Transverse colon (tissue), 4 donors: ENCODE data around the gene ENPP1. TPM values are rescaled to one million over a fixed set of nuclear protein-coding genes. Genes with fewer than 3 reads are reported as not detected.
"Not testable (repeated sequence)": the region's sequence is repeated elsewhere in the genome, so short reads cannot be mapped to it uniquely, and the experiment has no call there.

Source experiments
- DNase-seq: peaks from one replicate; pipeline ENCODE4 v3.0.0-alpha.2; 2019
- H3K27ac ChIP-seq, 4 donors: fragments of 200-600 bp; sonication (generic); 2 replicates each; pipeline ENCODE4 v1.5.1; 2016 to 2018; ENCODE audit warnings: inconsistent platforms in 4 of 4
- H3K27me3 ChIP-seq: fragments of 200-600 bp; sonication (generic); 2 replicates; pipeline ENCODE4 v1.5.1; 2017; ENCODE audit warnings: inconsistent platforms
- H3K36me3 ChIP-seq, 4 donors: fragments of 200-600 bp; sonication (generic); 2 replicates each; pipeline ENCODE4 v1.5.1; 2017 to 2019; ENCODE audit warnings: inconsistent platforms in 4 of 4
- H3K4me1 ChIP-seq, 4 donors: fragments of 200-600 bp; sonication (generic); 2 replicates each; pipeline ENCODE4 v1.5.1; 2017 to 2020; ENCODE audit warnings: inconsistent platforms in 4 of 4
- H3K4me3 ChIP-seq, 4 donors: fragments of 200-600 bp; sonication (generic); 1 replicate in 1 of 4; 2 replicates in 3 of 4; pipeline versions ENCODE4 v1.5.1 to v1.6.1; 2017 to 2019; ENCODE audit warnings: inconsistent platforms in 4 of 4
- H3K9me3 ChIP-seq, 2 donors: fragments of 200-600 bp; sonication (generic); 2 replicates each; pipeline ENCODE4 v1.5.1; 2017 to 2019; ENCODE audit warnings: inconsistent platforms in 2 of 2
- CTCF ChIP-seq, 5 experiments: fragments of 200-600 bp in 3 of 5; fragments of 450-650 bp in 2 of 5; sonication (generic) in 3 of 5; IDR thresholded peaks; 1 replicate in 2 of 5; 2 replicates in 3 of 5; pipeline ENCODE4 v1.5.1; 2016 to 2017; ENCODE audit warnings: antibody characterized with exemption in 5 of 5, inconsistent platforms in 3 of 5, mild to moderate bottlenecking in 2 of 5, moderate library complexity in 1 of 5
- EP300 ChIP-seq: sonication (generic); formaldehyde crosslinking; IDR thresholded peaks from one replicate; pipeline ENCODE4 v1.6.1; 2017; ENCODE audit warnings: antibody characterized with exemption, low read depth
- POLR2A ChIP-seq: fragments of 450-650 bp; IDR thresholded peaks from one replicate; pipeline ENCODE4 v1.6.1; 2016; ENCODE audit warnings: antibody characterized with exemption, mild to moderate bottlenecking, moderate library complexity
- POLR2AphosphoS5 ChIP-seq, 3 donors: sonication (generic); formaldehyde crosslinking; IDR thresholded peaks; one replicate each; pipeline ENCODE4 v1.6.1; 2016; ENCODE audit warnings: antibody characterized with exemption in 3 of 3
- WGBS, 2 donors: methylation state at CpG; one replicate each; pipeline ENCODE4 v1.1.5; 2018; ENCODE audit warnings: low coverage in 1 of 2; 5-methylcytosine and 5-hydroxymethylcytosine counted together
- in situ Hi-C, 4 donors: fragments of 200-750 bp; cut with MboI; loops; one replicate each; pipeline versions ENCODE4 v1.15.0 to v1.15.1; 2017; ENCODE audit warnings: low sequenced_read_pairs in 3 of 4, low pct_ligation_motif_present in 1 of 4, low pct_unique_long_range_greater_than_20kb in 1 of 4
- intact Hi-C: fragments of 100-400 bp; cut with DNase I; formaldehyde crosslinking; loops from one replicate; pipeline ENCODE4 v1.15.1; 2023; ENCODE audit warnings: low total_unique reads
- total RNA-seq, 4 donors: library from RNA; depleted of rRNA; stranded (reverse); fragments of >200 nt; gene quantifications; one replicate each; pipeline ENCODE4 v1.1.0, GENCODE V29; 2016

Gene ENPP1
- total RNA-seq, 4 donors from 2014 or later, result 3.4 to 24.0 (median 22.8) TPM

GRCh38 chr6:131914234-131914633 is 106.4 kb downstream of the ENPP1 start:
- no peak overlapping the region for H3K27ac ChIP-seq
- H3K36me3 ChIP-seq, result no peaks in the 10 kb centered on the region
- no peaks in the 10 kb centered on the region for H3K9me3 ChIP-seq
- no peak overlapping the region for H3K4me3 ChIP-seq
- H3K4me1 ChIP-seq, result peaks cover 0 to 26% (median 4%) of the 10 kb centered on the region in 4 donors
- 40 to 60% methylated on average over 1 of the region's 1 CpG for WGBS, 2 donors
- TF ChIP-seq CTCF (IDR thresholded peaks at IDR 0.05), result no peak
- no peak for TF ChIP-seq POLR2A
- TF ChIP-seq POLR2AphosphoS5 (IDR thresholded peaks at IDR 0.05), result no peak
- TF ChIP-seq EP300, result no peak
- peaks cover 9% of the 10 kb centered on the region for H3K27me3 ChIP-seq
- DNase-seq, result no peak
- intact Hi-C loops, result no loop called here
- in situ Hi-C loops, result loop anchor here (10.0 to 25.0 kb wide), 4 partner anchors 129 to 573 kb away; no protein-coding TSS in a partner anchor

GRCh38 chr6:131914967-131915751 is 107.3 kb downstream of the ENPP1 start:
- WGBS, 2 donors, result 22 to 24% methylated on average over 6 to 10 of the region's 10 CpGs
- in situ Hi-C loops, result loop anchor here (5.0 to 25.0 kb wide), 5 partner anchors 130 to 572 kb away; no protein-coding TSS in a partner anchor
- peak; percentile 74 for DNase-seq

GRCh38 chr6:131916091-131916796 is 108.4 kb downstream of the ENPP1 start:
- H3K27ac ChIP-seq, H3K27me3 ChIP-seq, H3K36me3 ChIP-seq, H3K9me3 ChIP-seq, DNase-seq, H3K4me3 ChIP-seq, intact Hi-C loops: not testable (repeated sequence)
- in situ Hi-C loops, result loop anchor here (5.0 to 25.0 kb wide), 5 partner anchors 131 to 571 kb away; no protein-coding TSS in a partner anchor
- H3K4me1 ChIP-seq, result peaks cover 0 to 13% (median 3%) of the 10 kb centered on the region in 4 donors
- WGBS, 2 donors, result 80 to 93% methylated on average over 1 to 2 of the region's 2 CpGs

More at GRCh38 chr6:131914967-131915751, 107.3 kb downstream of the ENPP1 start:
- H3K36me3 ChIP-seq, result no peaks in the 10 kb centered on the region
- H3K4me3 ChIP-seq, result no peak overlapping the region
- intact Hi-C loops, result no loop called here
- no peak for TF ChIP-seq EP300
- no peak for TF ChIP-seq POLR2AphosphoS5 (IDR thresholded peaks at IDR 0.05)
- TF ChIP-seq POLR2A, result no peak
- peak; percentile 71 to 85 (median 79) for TF ChIP-seq CTCF (IDR thresholded peaks at IDR 0.05)
- no peak overlapping the region for H3K27ac ChIP-seq
- peaks cover 9% of the 10 kb centered on the region for H3K27me3 ChIP-seq
- no peaks in the 10 kb centered on the region for H3K9me3 ChIP-seq
- H3K4me1 ChIP-seq, result peaks cover 0 to 20% (median 4%) of the 10 kb centered on the region in 4 donors

- TF ChIP-seq POLR2A (no peak), EP300 (no peak)
- Histone ChIP-seq H3K9me3 (no peaks in the 10 kb centered on the region), H3K4me1 (peaks cover 0 to 7% (median under 1%) of the 10 kb centered on the region in 4 donors), H3K27ac (no peak overlapping the region), H3K36me3 (no peaks in the 10 kb centered on the region), H3K4me3 (no peak overlapping the region), H3K27me3 (peaks cover 9% of the 10 kb centered on the region)
- 58 to 76% methylated on average over 2 of the region's 2 CpGs for WGBS, 2 donors
- intact Hi-C loops, result no loop called here
- no peak for DNase-seq
- in situ Hi-C loops, result loop anchor here (5.0 to 25.0 kb wide), 5 partner anchors 132 to 570 kb away; no protein-coding TSS in a partner anchor
These were observed 109.0 kb downstream of the ENPP1 start for GRCh38 chr6:131916847-131917246.

- intact Hi-C loops (no loop called here), in situ Hi-C loops (loop anchor here (5.0 to 25.0 kb wide), 5 partner anchors 133 to 570 kb away; no protein-coding TSS in a partner anchor)
- no peak for TF ChIP-seq POLR2AphosphoS5 (IDR thresholded peaks at IDR 0.05)
- no peak for TF ChIP-seq POLR2A
- TF ChIP-seq CTCF (IDR thresholded peaks at IDR 0.05), result no peak
- no peak for TF ChIP-seq EP300
- Histone ChIP-seq H3K36me3 (no peaks in the 10 kb centered on the region), H3K27ac (no peak overlapping the region), H3K9me3 (no peaks in the 10 kb centered on the region), H3K4me3 (no peak overlapping the region), H3K4me1 (peaks cover 0 to 2% (median 0%) of the 10 kb centered on the region in 4 donors), H3K27me3 (peaks cover 9% of the 10 kb centered on the region)
- no peak for DNase-seq
- 57 to 75% methylated on average over 2 of the region's 2 CpGs for WGBS, 2 donors
These were observed 109.5 kb downstream of the ENPP1 start for GRCh38 chr6:131917318-131917717.
